SK-N-MC (cell line): ENCODE results near the gene MAP6.

Experiments
- EZH2 ChIP-seq: fragments of 200-600 bp; sonication (generic); IDR thresholded peaks from one replicate; pipeline ENCODE4 v1.6.1; 2017; ENCODE audit warnings: antibody characterized with exemption
- POLR2AphosphoS5 ChIP-seq: IDR thresholded peaks from 2 replicates; pipeline ENCODE4 v1.6.1; 2012; ENCODE audit warnings: mild to moderate bottlenecking, low read depth, low read length, borderline replicate concordance

DNA sequence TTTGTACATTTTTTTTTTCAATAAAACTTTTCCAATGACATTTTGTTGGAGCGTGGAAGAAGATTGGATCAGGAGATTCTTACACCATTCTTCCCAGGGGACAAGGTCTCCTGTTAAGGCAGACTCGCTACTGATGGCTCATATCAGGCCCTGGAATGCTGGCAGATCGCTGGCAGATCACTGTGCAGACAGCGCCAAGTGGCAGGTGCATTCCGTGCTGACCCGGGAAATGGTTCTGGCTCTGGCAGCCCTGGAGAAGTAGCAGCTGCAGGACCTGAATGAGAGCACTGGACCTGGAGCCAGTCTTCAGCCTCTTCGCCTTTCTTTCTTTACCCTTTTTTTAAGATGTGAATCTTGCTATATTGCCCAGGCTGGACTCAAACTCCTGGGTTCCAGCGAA lies 96.1 kb downstream of the MAP6 start:
- no peak for TF ChIP-seq EZH2
- TF ChIP-seq POLR2AphosphoS5 = no peak
